Activated CD4-positive, alpha-beta T cell treated with anti-CD3 and anti-CD28 coated beads, Interleukin-2, Interleukin-4, amounts not matched to agents 100 ng/mL and 50 ng/mL, durations not matched to agents 16 hours and 8 hours (primary cell): ENCODE measurements around the gene L1CAM.

Source experiments
- DNase-seq: peaks from one replicate; pipeline ENCODE4 v3.0.0-alpha.2; 2020; ENCODE audit warnings: low spot score

Gene L1CAM, protein sequence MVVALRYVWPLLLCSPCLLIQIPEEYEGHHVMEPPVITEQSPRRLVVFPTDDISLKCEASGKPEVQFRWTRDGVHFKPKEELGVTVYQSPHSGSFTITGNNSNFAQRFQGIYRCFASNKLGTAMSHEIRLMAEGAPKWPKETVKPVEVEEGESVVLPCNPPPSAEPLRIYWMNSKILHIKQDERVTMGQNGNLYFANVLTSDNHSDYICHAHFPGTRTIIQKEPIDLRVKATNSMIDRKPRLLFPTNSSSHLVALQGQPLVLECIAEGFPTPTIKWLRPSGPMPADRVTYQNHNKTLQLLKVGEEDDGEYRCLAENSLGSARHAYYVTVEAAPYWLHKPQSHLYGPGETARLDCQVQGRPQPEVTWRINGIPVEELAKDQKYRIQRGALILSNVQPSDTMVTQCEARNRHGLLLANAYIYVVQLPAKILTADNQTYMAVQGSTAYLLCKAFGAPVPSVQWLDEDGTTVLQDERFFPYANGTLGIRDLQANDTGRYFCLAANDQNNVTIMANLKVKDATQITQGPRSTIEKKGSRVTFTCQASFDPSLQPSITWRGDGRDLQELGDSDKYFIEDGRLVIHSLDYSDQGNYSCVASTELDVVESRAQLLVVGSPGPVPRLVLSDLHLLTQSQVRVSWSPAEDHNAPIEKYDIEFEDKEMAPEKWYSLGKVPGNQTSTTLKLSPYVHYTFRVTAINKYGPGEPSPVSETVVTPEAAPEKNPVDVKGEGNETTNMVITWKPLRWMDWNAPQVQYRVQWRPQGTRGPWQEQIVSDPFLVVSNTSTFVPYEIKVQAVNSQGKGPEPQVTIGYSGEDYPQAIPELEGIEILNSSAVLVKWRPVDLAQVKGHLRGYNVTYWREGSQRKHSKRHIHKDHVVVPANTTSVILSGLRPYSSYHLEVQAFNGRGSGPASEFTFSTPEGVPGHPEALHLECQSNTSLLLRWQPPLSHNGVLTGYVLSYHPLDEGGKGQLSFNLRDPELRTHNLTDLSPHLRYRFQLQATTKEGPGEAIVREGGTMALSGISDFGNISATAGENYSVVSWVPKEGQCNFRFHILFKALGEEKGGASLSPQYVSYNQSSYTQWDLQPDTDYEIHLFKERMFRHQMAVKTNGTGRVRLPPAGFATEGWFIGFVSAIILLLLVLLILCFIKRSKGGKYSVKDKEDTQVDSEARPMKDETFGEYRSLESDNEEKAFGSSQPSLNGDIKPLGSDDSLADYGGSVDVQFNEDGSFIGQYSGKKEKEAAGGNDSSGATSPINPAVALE

DNA sequence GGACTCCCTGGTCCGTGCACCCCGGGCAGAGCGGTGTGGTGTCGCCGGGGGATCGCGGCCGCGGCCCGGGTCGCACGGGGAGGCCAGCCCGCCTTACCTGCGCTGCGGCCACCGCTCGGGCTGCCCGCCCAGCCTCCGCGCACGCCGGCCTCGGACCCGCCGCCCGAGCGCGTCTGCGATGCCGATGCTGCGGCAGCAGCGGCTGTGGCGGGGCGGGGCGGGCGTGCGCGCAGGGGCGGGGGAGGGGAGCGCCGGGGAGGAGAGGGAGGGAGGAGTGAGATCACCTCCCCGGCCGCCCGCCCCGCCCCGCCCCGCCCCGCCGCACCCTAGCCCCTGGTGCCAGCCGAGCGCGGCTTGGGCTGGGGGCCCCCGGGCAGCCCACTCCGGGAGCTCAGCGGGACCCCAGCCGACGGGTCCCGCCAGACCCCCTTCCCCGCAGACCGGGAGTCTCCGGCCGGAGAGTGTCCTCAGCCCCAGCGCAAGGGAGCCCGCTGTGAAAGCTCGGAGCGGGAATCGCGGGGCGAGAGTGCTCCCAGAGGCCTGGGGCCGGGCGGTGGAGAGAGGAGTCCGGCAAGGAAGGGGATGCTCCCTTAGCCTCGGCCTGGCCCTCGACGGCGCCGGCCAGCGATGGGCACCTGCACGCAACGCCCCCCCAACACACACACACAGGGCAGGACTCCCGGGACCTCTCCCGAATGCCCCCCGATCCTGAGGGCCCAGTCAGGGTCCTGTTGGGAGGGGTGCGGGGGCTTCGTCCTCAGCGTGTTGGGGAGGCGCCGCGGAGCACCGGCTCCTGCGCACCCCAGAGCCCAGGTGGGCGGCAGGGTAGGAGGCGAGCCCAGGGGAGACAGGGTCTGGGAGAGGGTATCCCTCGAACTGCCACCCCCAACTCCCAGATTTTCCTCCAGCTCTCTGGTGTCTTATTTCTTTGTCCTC is at the start of gene L1CAM:
TSS of gene L1CAM (minus strand) at position 206 of the 936 bp plus-strand sequence. CDS start 10,337 bp downstream, outside the sequence.
- no peak for DNase-seq

GRCh38 chrX:153935326-153935851 is 49.4 kb upstream of the L1CAM start:
- DNase-seq = no peak

DNA sequence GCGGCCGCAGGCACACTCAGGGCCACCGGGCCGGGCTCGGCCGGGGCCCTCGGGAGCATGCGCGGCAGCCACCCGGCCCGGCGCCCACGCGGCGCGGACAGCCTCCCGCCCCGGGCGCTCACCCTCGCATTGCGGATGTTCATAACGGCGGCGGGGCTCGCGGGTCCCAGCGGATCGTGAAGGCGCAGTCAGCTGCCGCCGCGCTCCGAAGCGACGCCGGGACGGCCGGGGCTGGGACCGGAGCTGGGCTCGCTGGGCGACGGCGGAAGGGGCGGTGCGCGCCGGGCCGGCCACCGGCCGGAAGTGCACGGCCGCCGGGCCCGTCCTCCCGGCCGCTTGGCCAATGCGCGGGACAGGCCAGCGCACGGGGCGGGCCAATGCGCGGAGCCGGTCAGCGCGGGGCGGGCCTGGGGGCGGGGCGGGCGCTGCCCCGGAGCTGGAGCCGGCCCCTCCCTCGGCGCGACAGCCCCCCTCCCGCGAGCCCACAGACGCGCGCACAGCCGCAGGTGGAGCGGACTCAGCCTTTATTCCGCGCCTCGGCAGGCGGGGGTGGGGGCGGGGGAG is 48.9 kb upstream of the L1CAM start, which contains the start of gene NAA10:
TSS of gene NAA10 (minus strand) at position 276 of the 564 bp plus-strand sequence. CDS start at position 143, 133 bp downstream.
- DNase-seq = peak; percentile 69

DNA sequence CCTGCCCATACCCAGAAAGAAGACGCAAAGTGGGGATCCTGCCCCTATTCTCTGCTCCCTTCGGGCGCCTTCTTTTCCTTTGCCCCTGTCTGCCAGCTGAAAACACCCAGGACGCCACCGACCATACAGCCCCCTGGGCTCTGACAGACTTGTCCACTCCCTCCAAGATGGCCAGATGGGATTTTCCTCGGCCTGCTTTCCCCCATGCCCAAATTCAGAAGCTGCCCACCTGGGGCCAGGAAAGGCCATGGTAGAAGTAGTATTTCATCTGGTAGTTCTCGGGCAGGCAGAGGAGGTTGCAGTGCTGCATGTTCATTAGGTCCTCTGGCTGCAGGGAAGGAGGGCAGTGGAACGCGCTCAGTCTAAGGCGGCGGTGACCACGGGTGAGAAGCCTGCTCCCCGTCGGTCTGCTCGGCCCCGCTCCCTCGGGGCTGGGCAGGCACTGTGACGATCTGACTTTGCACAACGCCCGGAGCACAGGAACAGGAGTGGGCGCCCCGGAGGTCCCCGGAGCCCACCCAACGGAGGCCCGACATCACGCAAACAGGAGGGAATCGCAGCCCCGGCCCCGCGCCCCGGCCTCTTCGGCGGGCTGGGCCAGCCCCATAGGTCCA is 48.3 kb upstream of the L1CAM start:
- DNase-seq = no peak

DNA sequence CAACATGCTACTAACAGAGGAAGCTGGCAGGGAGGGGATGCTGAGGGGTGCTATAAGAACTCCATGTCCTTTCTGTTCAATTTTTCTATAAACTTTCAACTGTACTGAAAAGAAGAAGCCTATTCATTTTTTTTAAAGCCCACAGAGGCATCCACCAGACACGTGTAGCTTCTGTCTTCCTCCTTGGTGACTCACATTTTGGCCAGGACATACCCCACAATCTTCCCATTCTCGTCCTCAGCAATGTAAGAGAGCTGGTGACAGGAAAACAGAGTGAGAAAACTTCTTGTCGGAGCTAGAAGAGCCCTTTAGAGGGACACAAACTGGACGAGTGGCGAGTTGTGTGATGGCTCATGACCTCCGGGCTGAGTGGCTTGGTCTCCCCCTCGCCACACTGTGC is 47.8 kb upstream of the L1CAM start:
- DNase-seq = no peak

DNA sequence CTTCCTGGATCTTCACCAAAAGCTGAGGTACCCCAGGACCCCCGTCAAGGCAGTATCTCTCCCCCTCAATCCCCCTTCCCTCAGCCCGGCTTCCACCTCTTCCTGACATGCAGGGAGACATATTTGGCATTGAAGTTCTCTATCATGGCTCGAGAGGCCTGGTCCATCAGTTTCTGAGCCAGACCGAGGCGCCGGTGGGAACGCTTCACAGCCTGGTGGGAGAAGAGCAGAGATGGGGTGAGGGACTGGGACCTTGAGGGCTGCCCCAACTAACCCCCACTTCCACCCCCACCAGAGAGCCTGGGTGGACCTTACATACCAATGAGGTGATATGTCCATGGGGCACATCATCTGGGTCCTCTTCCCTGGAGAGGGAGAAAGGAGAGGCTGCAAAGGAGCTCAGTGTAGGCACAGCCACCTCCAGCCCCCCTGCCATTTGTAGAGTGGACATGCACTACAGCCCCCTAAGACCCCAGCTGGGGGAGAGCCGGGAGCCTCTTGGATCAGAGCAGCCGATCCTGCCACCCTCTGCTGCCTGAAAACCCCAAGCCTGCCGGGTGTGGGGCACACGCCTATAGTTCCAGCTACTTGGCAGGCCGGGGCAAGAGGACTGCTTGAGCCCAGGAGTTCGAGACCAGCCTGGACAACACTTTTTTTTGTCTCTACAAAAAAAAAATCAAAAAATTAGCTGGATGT is 46.4 kb upstream of the L1CAM start:
- DNase-seq = no peak

- no peak for DNase-seq
Measured at GRCh38 chrX:153931748-153932147, 45.8 kb upstream of the L1CAM start.

DNA sequence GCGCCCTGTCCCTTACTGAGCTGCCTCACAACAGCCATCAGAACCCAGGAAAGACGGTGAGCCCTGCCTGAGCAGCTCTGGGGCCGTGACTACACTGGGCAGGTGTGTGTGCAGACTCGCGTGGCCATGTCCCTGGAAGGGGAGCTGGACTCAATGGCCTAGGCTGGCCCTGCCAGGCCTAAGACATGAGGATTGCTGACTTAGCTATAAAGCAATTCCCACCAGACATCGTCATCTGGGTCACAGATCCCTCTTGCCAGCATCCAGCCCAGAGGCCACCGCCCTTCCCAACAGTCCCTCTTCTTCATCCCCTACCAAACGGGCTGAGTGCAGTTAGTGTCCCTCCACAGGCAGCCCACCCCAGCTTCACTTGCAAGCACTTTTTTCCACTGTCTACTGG is 45.2 kb upstream of the L1CAM start:
- DNase-seq = no peak

- DNase-seq = no peak
Measured at GRCh38 chrX:153930011-153930910, 44.3 kb upstream of the L1CAM start.

DNA sequence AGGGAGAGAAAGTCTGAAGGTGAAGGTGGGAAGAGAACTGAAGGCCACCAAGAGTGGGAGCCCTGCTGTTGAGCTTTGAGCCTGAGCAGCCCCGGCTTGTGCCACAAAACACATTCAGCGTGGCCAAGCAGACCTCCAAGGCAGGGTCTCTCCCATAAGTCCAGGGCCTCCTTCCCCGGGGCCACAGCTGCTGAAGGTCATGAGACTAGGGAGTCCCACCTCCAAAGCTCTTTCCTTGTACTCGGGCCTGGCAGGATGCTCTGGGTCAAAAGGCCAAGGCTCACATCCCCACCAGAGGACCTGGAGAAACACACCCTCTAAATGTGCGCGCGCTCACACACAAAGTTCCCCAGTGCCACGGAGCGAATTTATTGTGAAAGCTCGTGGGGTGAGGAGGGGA is 43.6 kb upstream of the L1CAM start:
- no peak for DNase-seq

DNA sequence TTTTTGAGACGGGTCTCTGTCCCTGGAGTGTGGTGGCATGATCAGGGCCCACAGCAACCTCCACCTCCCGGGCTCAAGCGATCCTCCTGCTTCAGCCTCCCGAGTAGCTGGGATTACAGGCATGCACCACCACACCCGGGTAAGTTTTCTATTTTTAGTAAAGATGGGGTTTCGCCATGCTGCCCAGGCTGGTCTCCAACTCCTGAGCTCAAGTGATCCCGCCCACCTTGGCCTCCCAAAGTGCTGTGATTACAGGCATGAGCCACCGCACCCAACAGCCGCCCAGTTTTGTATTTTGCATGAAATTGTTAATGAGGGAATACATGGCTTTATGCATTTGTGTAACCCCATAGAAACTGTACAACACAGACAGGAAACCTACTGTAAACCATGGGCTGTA is 42.9 kb upstream of the L1CAM start:
- DNase-seq = no peak

DNA sequence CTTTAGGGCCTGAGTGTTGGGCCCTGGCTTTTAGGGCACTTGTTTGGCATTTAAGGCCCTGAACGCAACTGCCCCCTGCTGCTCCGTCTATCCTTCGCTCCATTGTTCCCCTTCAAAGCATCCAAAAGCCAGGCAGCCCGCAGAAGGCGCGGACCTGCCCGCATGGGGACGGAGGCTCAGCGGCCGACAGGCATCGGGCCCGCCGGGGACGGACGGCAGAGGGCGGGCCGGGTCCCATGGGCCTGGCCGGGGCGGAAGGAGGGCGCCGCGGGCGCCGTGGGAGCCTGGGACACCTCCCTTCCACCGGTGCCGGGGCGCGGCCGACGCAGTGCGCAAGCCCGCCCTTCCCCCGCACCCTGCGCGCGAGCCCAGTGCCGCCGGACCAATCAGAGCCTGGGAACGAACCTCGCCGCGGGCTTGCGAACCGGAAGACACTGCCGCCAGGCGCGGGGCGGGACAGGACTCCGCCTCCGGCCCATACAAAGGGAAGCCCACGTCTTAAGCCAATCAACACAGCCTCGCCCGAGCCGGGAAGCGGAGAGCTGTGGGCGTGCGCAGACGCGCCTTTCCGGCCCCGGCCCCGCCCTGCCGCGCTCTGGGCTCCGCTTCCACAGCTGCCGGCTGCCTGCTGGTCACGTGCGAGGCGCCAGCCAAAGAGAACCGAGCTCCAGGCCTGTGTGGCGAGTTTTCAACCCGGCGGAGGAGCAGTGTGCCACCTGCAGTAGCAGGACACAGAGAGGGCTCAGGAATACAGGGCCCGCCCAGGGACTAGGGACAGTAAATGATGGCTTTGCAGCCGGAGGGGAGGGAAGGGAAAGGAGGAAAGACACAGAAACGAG is 42.2 kb upstream of the L1CAM start:
- peak; percentile 98 for DNase-seq

GRCh38 chrX:153927672-153927921 is 41.6 kb upstream of the L1CAM start:
- DNase-seq = no peak

DNA sequence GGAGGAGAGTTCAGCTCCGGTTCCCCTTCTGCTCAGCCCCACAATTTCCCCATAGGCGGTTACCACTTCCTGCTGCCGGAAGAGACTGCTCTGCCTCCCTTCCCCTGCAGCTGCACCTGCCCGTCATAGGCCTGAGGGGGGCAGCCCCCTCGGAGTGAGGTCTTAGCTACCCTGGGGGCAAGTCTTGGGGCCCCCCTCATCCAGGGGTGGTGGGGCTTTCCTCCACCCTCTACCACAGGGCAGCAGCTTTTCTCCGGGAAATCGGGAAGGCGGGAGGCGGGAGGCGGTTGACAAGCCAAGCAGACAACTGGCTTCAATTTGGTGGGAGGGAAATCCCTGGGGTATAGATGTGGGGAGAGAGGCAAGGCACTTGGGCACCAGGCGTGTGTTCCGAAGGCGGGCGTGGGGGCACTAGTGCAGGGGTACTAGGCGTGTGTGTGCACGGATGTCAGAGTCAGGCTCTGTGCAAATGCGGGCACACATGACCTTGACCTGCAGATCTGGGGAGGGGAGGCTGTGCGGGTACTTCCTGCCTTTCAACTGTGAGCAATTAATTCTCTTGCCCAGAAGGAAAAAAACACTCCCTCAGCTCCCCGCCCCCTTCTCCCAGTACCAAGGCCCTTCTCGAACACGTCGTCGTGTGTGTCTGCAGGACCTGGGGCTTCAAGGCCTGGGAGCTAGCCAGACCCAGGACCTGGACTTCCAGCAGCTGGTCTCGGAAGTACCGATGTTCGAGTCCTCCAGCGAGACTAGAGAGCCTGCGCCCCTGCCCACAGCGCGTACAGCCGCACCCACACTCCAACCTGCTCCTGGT is 41.1 kb upstream of the L1CAM start:
- peak; percentile 87 for DNase-seq

DNA sequence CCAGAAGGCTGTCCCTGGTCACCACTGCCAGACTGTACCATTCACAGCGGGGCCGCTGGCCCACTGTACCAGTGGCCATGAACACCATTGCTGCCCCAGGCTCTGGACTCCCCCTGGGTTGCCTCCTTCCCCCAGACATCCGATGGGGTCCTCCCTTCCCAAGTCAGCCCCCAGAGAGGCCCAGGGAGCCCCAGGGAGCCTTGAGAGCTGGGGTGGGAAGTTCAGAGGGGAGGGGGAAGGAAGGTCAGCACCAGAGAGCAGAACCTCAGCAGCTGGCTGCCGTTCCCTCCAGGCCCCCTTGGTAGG is 40.5 kb upstream of the L1CAM start:
- no peak for DNase-seq

DNA sequence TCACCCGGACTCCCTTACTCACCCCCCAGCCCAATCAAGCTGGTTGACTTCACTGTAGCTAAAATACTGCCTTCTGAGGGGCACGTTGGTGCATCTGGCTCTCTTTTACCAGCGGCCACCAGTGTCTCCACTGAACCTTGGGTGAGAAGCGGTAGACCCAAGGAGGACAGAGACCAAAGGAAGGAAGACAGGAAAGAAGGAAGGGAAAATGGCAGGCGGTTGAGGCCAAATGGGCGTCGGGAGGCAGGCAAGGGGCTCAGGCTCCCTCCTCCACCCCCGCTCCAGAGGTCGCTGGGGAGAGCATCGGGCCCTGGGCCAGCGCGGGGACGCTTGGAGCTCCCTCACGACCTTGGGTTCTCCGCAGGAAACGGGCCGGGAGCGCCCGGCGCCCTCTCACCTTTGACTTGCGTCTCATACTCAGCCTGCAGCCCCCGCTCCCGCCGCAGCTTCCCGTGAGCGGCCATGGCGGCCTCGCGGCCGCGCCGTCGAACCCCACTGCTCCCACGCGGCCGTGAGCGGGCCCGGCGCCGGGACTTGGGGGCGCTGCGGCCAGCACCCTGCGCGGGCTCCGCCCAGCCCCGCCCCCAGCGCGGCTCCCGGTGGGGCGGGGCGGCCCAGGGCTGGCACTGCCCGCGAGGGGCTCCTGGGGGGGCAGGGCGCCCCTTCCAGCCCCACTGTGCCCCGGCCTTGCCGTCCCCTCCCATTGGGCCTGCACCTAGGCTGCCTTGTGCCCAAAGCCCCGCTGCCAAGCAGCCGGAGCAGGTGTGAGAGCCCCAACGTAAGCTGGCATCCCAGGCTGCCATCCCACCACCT is 40.0 kb upstream of the L1CAM start, which contains the start of gene ARHGAP4:
TSS of gene ARHGAP4 (minus strand) at position 526 of the 813 bp plus-strand sequence. CDS start at position 464, 62 bp downstream.
- peak; percentile 50 for DNase-seq
